GM18951 (cell line): Measurements from ENCODE around the gene SENP5.

Source experiments
- POLR2A ChIP-seq: IDR thresholded peaks from 4 replicates; pipeline ENCODE4 v1.6.1; 2011; ENCODE audit warnings: mild to moderate bottlenecking; ENCODE audit not compliant: insufficient read length, insufficient read depth; ENCODE audit errors: extremely low read depth
- in situ Hi-C: fragments of 300-500 bp; cut with MboI; formaldehyde crosslinking; loops from one replicate; pipeline ENCODE4 v1.12.0; 2022; ENCODE audit warnings: low sequenced_read_pairs, mixed read lengths, inconsistent platforms; ENCODE audit not compliant: unreplicated experiment

Gene SENP5

GRCh38 chr3:196971094-196971698 lies 103.5 kb downstream of the SENP5 start:
- no peak for TF ChIP-seq POLR2A
- in situ Hi-C loops: loop anchor here (25.0 kb wide), 1 partner anchor 359 kb away; no protein-coding TSS in a partner anchor

- no peak for TF ChIP-seq POLR2A
- in situ Hi-C loops: loop anchor here (25.0 kb wide), 3 partner anchors 213 to 538 kb away; no protein-coding TSS in a partner anchor
These were observed 106.9 kb downstream of the SENP5 start for GRCh38 chr3:196974661-196975060.

- in situ Hi-C loops: loop anchor here (25.0 kb wide), 2 partner anchors 212 to 537 kb away; no protein-coding TSS in a partner anchor
- no peak for TF ChIP-seq POLR2A
These were observed 107.6 kb downstream of the SENP5 start for GRCh38 chr3:196975349-196975748.

GRCh38 chr3:196976941-196977340 lies 109.2 kb downstream of the SENP5 start:
- in situ Hi-C loops: loop anchor here (25.0 kb wide), 2 partner anchors 210 to 535 kb away; no protein-coding TSS in a partner anchor

GRCh38 chr3:196979545-196979944 lies 111.8 kb downstream of the SENP5 start:
- in situ Hi-C loops: loop anchor here (25.0 kb wide), 2 partner anchors 208 to 533 kb away; no protein-coding TSS in a partner anchor
- TF ChIP-seq POLR2A: no peak

More at GRCh38 chr3:196976941-196977340, 109.2 kb downstream of the SENP5 start:
- TF ChIP-seq POLR2A: no peak

- TF ChIP-seq POLR2A: no peak
- in situ Hi-C loops: loop anchor here (25.0 kb wide), 2 partner anchors 206 to 531 kb away; no protein-coding TSS in a partner anchor
These were observed 113.9 kb downstream of the SENP5 start for GRCh38 chr3:196981657-196982056.

GRCh38 chr3:196983186-196983585 lies 115.5 kb downstream of the SENP5 start:
- in situ Hi-C loops: loop anchor here (25.0 kb wide), 2 partner anchors 204 to 529 kb away; no protein-coding TSS in a partner anchor
- no peak for TF ChIP-seq POLR2A
